GM18909 (cell line): ENCODE measurements around the gene GNG13.
"Not testable (repeated sequence)": the region's sequence is repeated elsewhere in the genome, so short reads cannot be mapped to it uniquely, and the experiment has no call there.

Experiments
- ATAC-seq: cut with Tn5 transposase; IDR thresholded peaks from one replicate; pipeline ENCODE4 v1.9.1; 2021; ENCODE audit warnings: mild to moderate bottlenecking; ENCODE audit not compliant: unreplicated experiment, poor library complexity

The GNG13 gene

GRCh38 chr16:832652-833336 is 32.3 kb upstream of the GNG13 start:
- ATAC-seq, result no peak

- ATAC-seq, result no peak
Observed at GRCh38 chr16:831571-832413, 31.3 kb upstream of the GNG13 start.

GRCh38 chr16:830871-831570 is 30.5 kb upstream of the GNG13 start:
- no peak for ATAC-seq

- no peak for ATAC-seq
Observed at GRCh38 chr16:830107-830870, 29.8 kb upstream of the GNG13 start.

- ATAC-seq, result no peak
Observed at GRCh38 chr16:828891-829290, 28.4 kb upstream of the GNG13 start.

- ATAC-seq, result no peak
Observed at GRCh38 chr16:827513-827912, 27.0 kb upstream of the GNG13 start.

- no peak for ATAC-seq
Observed at GRCh38 chr16:825341-826061, 25.0 kb upstream of the GNG13 start.

GRCh38 chr16:824601-825000 is 24.1 kb upstream of the GNG13 start:
- ATAC-seq, result no peak

- no peak for ATAC-seq
Observed at GRCh38 chr16:824194-824593, 23.7 kb upstream of the GNG13 start.

GRCh38 chr16:822909-823297 is 22.4 kb upstream of the GNG13 start:
- ATAC-seq, result no peak

- ATAC-seq, result no peak
Observed at GRCh38 chr16:822174-822908, 21.8 kb upstream of the GNG13 start.

GRCh38 chr16:821751-822150 is 21.2 kb upstream of the GNG13 start:
- ATAC-seq, result no peak

GRCh38 chr16:820748-821147 is 20.2 kb upstream of the GNG13 start:
- no peak for ATAC-seq

- not testable (repeated sequence) for ATAC-seq
Observed at GRCh38 chr16:820044-820408, 19.5 kb upstream of the GNG13 start.

GRCh38 chr16:819336-820043 is 19.0 kb upstream of the GNG13 start:
- no peak for ATAC-seq

GRCh38 chr16:818592-818991 is 18.1 kb upstream of the GNG13 start:
- ATAC-seq, result no peak

- no peak for ATAC-seq
Observed at GRCh38 chr16:818132-818531, 17.6 kb upstream of the GNG13 start.

- ATAC-seq, result no peak
Observed at GRCh38 chr16:817001-817906, 16.7 kb upstream of the GNG13 start.
